H1 (cell line): Measurements from ENCODE around the gene PRDX5. TPM values are rescaled to one million over a fixed set of nuclear protein-coding genes. Genes with fewer than 3 reads are reported as not detected.

ENCODE experiments used
- BCL11A ChIP-seq, 2 experiments: IDR thresholded peaks; one replicate each; pipeline ENCODE4 v1.6.1; 2011; ENCODE audit warnings: low read depth in 2 of 2, low read length in 2 of 2, mild to moderate bottlenecking in 2 of 2
- CBX5 ChIP-seq: fragments of 300-800, 300-1000 bp; sonication (generic); IDR thresholded peaks from 2 replicates; pipeline ENCODE4 v1.7.1; 2016; ENCODE audit warnings: antibody characterized with exemption, low read length, low read depth
- CBX8 ChIP-seq: fragments of 300-800, 300-1000 bp; sonication (generic); IDR thresholded peaks from 2 replicates; pipeline ENCODE4 v1.7.1; 2016; ENCODE audit warnings: low read depth, low read length, borderline replicate concordance
- RNF2 ChIP-seq: fragments of 200-900, 300-1000 bp; sonication (generic); IDR thresholded peaks from 2 replicates; pipeline ENCODE4 v1.7.1; 2016; ENCODE audit warnings: borderline replicate concordance, low read depth, mild to moderate bottlenecking, antibody characterized with exemption, low read length; ENCODE audit not compliant: poor library complexity, severe bottlenecking; ENCODE audit errors: missing control alignments
- SP4 ChIP-seq: IDR thresholded peaks from 2 replicates; pipeline ENCODE4 v1.6.1; 2012; ENCODE audit warnings: low read length, inconsistent platforms
- SUZ12 ChIP-seq: fragments of 200-600 bp; sonication (generic); IDR thresholded peaks from 2 replicates; pipeline ENCODE4 v1.6.1; 2012; ENCODE audit warnings: mild to moderate bottlenecking, inconsistent platforms, low read length, moderate library complexity, mixed read lengths
- TCF12 ChIP-seq: IDR thresholded peaks from 2 replicates; pipeline ENCODE4 v1.6.1; 2011; ENCODE audit warnings: low read depth, mild to moderate bottlenecking, low read length
- polyA plus RNA-seq, 7 experiments: library from polyadenylated mRNA; depleted of rRNA in 3 of 7; stranded (reverse) in 5 of 7; unstranded in 2 of 7; fragments of >200 nt in 5 of 7; fragments of 200-250 nt in 2 of 7; gene quantifications; 1 replicate in 5 of 7; 2 replicates in 1 of 7; 4 replicates in 1 of 7; pipeline versions ENCODE4 v1.2.1 to v1.2.3, GENCODE V29; 2011 to 2013; ENCODE audit warnings: missing spikeins in 2 of 7, mixed read lengths in 2 of 7
- total RNA-seq: library from RNA; stranded (reverse); fragmentation: NEBNext Ultra II Directional; extraction: Animal tissue kit (Norgen Biotek cat#: 25700); gene quantifications from 2 replicates; pipeline ENCODE4 v1.2.1, GENCODE V29; 2021
- TF ChIP-seq, protein P1 (sequence below): IDR thresholded peaks from 2 replicates; pipeline ENCODE4 v1.6.1; 2011; ENCODE audit warnings: low read depth, mild to moderate bottlenecking, low read length; ENCODE audit not compliant: insufficient read depth
- TF ChIP-seq, protein P2 (sequence below): fragments of 300-600 bp; sonication (generic); IDR thresholded peaks from 2 replicates; pipeline ENCODE4 v1.7.1; 2012; ENCODE audit warnings: low read length, moderate library complexity, mild to moderate bottlenecking, inconsistent platforms; ENCODE audit not compliant: insufficient replicate concordance

The PRDX5 gene
- total and polyA plus RNA-seq, 2 of the 8 experiments (the other 6 are each of a cell fraction or from before 2014, with no cell fraction given): 201 to 582 TPM

DNA sequence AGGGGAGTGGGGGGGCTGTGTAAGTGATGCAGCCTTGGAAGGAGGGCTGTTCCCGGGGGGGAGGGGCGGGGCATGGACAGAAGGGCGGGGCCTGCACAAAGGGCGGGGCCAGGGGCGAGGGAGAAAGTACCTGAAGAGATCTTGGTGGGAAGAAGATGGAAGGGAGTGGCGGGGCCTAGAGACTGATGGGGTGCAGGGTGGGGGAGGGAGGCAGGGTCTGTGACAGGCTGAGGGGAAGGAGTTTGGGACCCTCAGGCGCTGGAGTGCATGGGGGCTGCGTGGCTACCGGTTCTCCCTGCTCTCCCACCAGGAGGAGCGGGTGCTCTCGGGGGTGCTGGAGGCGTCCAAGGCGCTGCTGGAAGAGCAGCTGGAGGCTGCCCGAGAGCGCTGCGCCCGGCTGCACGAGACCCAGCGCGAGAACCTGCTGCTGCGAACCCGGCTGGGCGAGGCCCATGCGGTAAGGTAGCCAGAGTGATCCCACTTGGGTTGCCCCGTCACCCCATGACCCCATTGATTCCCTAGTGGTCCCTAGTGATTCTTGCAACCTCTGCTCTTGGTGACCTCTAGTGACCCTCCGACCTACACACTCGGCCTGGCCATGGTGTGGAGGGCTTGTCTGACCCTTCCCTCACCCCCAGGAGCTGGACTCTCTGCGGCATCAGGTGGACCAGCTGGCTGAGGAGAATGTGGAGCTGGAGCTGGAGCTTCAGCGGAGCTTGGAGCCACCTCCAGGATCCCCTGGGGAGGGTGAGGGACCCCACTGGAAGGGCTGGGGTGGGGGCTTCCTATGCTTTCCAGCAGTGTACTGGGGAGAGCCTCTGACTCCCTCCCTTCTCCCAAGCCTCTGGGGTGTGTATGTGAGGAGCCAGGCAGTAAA lies 25.2 kb downstream of the PRDX5 start (continued):
- TF ChIP-seq, protein P1, sequence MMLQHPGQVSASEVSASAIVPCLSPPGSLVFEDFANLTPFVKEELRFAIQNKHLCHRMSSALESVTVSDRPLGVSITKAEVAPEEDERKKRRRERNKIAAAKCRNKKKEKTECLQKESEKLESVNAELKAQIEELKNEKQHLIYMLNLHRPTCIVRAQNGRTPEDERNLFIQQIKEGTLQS: no peak
- TF ChIP-seq SUZ12 (no peak), BCL11A (IDR thresholded peaks at IDR 0.05; ENCODE audit: low read depth in 2 of 2, low read length in 2 of 2) (no peak), CBX8 (no peak), RNF2 (no peak), CBX5 (no peak), SP4 (no peak), TCF12 (no peak)
- TF ChIP-seq, protein P2, sequence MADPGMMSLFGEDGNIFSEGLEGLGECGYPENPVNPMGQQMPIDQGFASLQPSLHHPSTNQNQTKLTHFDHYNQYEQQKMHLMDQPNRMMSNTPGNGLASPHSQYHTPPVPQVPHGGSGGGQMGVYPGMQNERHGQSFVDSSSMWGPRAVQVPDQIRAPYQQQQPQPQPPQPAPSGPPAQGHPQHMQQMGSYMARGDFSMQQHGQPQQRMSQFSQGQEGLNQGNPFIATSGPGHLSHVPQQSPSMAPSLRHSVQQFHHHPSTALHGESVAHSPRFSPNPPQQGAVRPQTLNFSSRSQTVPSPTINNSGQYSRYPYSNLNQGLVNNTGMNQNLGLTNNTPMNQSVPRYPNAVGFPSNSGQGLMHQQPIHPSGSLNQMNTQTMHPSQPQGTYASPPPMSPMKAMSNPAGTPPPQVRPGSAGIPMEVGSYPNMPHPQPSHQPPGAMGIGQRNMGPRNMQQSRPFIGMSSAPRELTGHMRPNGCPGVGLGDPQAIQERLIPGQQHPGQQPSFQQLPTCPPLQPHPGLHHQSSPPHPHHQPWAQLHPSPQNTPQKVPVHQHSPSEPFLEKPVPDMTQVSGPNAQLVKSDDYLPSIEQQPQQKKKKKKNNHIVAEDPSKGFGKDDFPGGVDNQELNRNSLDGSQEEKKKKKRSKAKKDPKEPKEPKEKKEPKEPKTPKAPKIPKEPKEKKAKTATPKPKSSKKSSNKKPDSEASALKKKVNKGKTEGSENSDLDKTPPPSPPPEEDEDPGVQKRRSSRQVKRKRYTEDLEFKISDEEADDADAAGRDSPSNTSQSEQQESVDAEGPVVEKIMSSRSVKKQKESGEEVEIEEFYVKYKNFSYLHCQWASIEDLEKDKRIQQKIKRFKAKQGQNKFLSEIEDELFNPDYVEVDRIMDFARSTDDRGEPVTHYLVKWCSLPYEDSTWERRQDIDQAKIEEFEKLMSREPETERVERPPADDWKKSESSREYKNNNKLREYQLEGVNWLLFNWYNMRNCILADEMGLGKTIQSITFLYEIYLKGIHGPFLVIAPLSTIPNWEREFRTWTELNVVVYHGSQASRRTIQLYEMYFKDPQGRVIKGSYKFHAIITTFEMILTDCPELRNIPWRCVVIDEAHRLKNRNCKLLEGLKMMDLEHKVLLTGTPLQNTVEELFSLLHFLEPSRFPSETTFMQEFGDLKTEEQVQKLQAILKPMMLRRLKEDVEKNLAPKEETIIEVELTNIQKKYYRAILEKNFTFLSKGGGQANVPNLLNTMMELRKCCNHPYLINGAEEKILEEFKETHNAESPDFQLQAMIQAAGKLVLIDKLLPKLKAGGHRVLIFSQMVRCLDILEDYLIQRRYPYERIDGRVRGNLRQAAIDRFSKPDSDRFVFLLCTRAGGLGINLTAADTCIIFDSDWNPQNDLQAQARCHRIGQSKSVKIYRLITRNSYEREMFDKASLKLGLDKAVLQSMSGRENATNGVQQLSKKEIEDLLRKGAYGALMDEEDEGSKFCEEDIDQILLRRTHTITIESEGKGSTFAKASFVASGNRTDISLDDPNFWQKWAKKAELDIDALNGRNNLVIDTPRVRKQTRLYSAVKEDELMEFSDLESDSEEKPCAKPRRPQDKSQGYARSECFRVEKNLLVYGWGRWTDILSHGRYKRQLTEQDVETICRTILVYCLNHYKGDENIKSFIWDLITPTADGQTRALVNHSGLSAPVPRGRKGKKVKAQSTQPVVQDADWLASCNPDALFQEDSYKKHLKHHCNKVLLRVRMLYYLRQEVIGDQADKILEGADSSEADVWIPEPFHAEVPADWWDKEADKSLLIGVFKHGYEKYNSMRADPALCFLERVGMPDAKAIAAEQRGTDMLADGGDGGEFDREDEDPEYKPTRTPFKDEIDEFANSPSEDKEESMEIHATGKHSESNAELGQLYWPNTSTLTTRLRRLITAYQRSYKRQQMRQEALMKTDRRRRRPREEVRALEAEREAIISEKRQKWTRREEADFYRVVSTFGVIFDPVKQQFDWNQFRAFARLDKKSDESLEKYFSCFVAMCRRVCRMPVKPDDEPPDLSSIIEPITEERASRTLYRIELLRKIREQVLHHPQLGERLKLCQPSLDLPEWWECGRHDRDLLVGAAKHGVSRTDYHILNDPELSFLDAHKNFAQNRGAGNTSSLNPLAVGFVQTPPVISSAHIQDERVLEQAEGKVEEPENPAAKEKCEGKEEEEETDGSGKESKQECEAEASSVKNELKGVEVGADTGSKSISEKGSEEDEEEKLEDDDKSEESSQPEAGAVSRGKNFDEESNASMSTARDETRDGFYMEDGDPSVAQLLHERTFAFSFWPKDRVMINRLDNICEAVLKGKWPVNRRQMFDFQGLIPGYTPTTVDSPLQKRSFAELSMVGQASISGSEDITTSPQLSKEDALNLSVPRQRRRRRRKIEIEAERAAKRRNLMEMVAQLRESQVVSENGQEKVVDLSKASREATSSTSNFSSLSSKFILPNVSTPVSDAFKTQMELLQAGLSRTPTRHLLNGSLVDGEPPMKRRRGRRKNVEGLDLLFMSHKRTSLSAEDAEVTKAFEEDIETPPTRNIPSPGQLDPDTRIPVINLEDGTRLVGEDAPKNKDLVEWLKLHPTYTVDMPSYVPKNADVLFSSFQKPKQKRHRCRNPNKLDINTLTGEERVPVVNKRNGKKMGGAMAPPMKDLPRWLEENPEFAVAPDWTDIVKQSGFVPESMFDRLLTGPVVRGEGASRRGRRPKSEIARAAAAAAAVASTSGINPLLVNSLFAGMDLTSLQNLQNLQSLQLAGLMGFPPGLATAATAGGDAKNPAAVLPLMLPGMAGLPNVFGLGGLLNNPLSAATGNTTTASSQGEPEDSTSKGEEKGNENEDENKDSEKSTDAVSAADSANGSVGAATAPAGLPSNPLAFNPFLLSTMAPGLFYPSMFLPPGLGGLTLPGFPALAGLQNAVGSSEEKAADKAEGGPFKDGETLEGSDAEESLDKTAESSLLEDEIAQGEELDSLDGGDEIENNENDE: no peak
